Effector memory CD8-positive, alpha-beta T cell (primary cell): ENCODE results near the gene ZIM2.
"Not testable (repeated sequence)": the region's sequence is repeated elsewhere in the genome, so short reads cannot be mapped to it uniquely, and the experiment has no call there.

Experiments used
- ATAC-seq: fragments of 150-1000 bp; cut with Tn5 transposase; replicated peaks from 2 replicates; pipeline ENCODE4 v1.10.0; 2021; ENCODE audit warnings: mild to moderate bottlenecking, moderate library complexity
- DNase-seq, 3 experiments: peaks; one replicate each; pipeline ENCODE4 v3.0.0; 2021
- H3K27ac Mint-ChIP-seq, 2 donors: one replicate each; pipeline ENCODE4 v1.8.0; 2022; ENCODE audit warnings: mild to moderate bottlenecking in 2 of 2, mixed read lengths in 2 of 2, moderate library complexity in 2 of 2
- H3K27me3 Mint-ChIP-seq, 2 donors: one replicate each; pipeline ENCODE4 v1.8.0; 2022; ENCODE audit warnings: mixed read lengths in 2 of 2
- H3K36me3 Mint-ChIP-seq: one replicate; pipeline ENCODE4 v1.8.0; 2022; ENCODE audit warnings: mild to moderate bottlenecking, moderate library complexity, mixed read lengths; ENCODE audit not compliant: insufficient read depth
- H3K4me1 Mint-ChIP-seq, 2 donors: one replicate each; pipeline ENCODE4 v1.8.0; 2022; ENCODE audit warnings: low read depth in 2 of 2, mixed read lengths in 2 of 2
- H3K4me3 Mint-ChIP-seq, 2 donors: one replicate each; pipeline ENCODE4 v1.8.0; 2022; ENCODE audit warnings: mild to moderate bottlenecking in 2 of 2, mixed read lengths in 2 of 2, moderate library complexity in 2 of 2
- H3K9me3 Mint-ChIP-seq, 2 donors: one replicate each; pipeline ENCODE4 v1.8.0; 2022; ENCODE audit warnings: mixed read lengths in 2 of 2

ZIM2 gene

DNA sequence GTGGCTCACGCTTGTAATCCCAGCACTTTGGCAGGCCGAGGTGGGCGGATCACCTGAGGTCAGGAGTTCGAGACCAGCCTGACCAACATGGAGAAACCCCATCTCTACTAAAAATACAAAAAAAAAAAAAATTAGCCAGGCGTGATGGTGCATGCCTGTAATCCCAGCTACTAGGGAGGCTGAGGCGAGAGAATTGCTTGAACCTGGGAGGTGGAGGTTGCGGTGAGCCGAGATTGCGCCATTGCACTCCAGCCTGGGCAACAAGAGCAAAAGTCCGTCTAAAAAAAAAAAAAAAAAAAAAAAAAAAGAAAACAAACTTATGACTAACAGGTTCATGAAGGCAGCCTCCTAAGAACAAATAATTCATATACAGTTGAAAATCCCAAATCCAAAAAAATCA lies 19.9 kb upstream of the ZIM2 start:
- not testable (repeated sequence) for H3K36me3 Mint-ChIP-seq, H3K4me1 Mint-ChIP-seq, H3K4me3 Mint-ChIP-seq, H3K27me3 Mint-ChIP-seq, H3K27ac Mint-ChIP-seq, ATAC-seq, DNase-seq
- peaks cover 9 to 12% of the 10 kb centered on the region in 2 donors for H3K9me3 Mint-ChIP-seq

DNA sequence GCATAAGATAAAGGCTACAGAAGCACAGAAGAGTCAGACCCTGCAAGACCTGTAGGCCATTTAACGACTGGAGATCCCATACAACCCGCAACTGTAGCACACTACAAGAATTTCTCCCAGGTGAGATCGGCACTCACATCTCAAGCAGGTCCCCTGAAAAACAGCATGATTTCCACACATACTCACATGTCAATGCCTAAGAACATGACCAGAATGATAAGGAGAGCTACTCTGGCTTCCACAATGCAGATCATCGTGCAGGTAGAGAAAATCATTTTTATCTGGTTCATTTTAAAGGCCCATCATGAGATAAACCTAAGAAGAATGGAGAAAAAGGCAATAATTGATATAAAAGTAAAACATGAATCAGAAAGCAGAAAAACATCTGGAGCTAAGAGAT lies 17.5 kb upstream of the ZIM2 start:
- H3K27me3 Mint-ChIP-seq, result no peaks in the 10 kb centered on the region
- no peak for DNase-seq
- no peak overlapping the region for H3K4me3 Mint-ChIP-seq
- ATAC-seq, result no peak
- no peak overlapping the region for H3K27ac Mint-ChIP-seq
- no peaks in the 10 kb centered on the region for H3K4me1 Mint-ChIP-seq
- H3K36me3 Mint-ChIP-seq, result no peaks in the 10 kb centered on the region
- peaks cover 7 to 9% of the 10 kb centered on the region in 2 donors for H3K9me3 Mint-ChIP-seq

DNA sequence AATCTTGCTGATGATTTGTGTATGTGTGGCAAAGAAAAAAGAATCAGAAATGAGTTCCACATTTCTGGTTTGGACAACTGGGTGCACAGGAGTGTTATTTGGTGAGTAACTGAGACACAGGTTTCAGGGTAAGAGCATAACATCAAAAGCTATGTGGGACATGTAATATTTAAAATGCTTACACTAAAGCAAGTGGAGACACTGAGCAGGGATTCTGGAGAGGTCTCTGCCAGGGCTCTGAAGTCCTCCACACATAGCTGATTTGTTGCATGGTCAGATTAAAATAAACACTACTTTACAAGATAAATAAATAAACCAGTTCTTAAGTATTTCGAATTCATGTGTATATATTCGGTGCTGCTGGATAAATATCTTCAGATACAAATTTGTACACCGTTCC lies 16.3 kb upstream of the ZIM2 start:
- no peak overlapping the region for H3K4me3 Mint-ChIP-seq
- H3K4me1 Mint-ChIP-seq, result no peaks in the 10 kb centered on the region
- no peaks in the 10 kb centered on the region for H3K36me3 Mint-ChIP-seq
- H3K27me3 Mint-ChIP-seq, result no peaks in the 10 kb centered on the region
- peaks cover 7 to 9% of the 10 kb centered on the region in 2 donors for H3K9me3 Mint-ChIP-seq
- ATAC-seq, result no peak
- DNase-seq, result no peak
- no peak overlapping the region for H3K27ac Mint-ChIP-seq

DNA sequence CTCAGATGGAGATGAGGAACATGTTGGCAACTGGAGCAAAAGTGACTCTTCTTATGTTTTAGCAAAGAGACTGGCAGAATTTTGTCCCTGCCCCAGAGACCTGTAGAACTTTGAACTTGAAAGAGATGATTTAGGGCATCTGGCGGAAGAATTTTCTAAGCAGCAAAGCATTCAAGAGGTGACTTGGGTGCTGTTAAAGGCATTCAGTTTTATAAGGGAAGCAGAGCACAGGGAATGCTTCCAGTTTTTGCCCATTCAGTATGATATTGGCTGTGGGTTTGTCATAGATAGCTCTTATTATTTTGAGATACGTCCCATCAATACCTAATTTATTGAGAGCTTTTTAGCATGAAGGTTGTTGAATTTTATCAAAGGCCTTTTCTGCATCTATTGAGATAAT lies 11.8 kb upstream of the ZIM2 start:
- not testable (repeated sequence) for H3K4me3 Mint-ChIP-seq, ATAC-seq, DNase-seq, H3K4me1 Mint-ChIP-seq, H3K27me3 Mint-ChIP-seq, H3K36me3 Mint-ChIP-seq, H3K27ac Mint-ChIP-seq
- H3K9me3 Mint-ChIP-seq, result peaks cover 8 to 19% of the 10 kb centered on the region in 2 donors

DNA sequence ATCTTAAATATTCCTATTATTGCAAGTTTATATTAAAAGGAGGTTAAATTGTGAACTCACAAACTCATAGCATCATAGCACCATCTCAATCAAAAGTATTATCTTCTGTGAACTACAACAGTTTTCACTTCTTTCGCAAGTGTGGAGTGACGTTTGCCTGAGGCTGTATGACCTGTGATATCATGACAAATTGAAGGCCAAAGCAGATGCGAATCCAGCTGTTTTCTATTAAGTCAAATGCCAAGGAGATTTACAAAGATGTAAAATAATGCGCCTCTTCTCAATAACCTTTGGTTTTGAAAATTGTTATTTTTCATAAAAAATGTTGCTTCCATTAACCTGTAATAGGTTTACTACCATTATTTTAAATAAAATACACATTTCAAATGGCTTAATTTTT lies 7.6 kb upstream of the ZIM2 start:
- no peaks in the 10 kb centered on the region for H3K36me3 Mint-ChIP-seq
- no peak for ATAC-seq
- no peaks in the 10 kb centered on the region for H3K27me3 Mint-ChIP-seq
- H3K4me1 Mint-ChIP-seq, result no peaks in the 10 kb centered on the region
- DNase-seq, result no peak
- no peak overlapping the region for H3K4me3 Mint-ChIP-seq
- peaks cover 4 to 19% of the 10 kb centered on the region in 2 donors for H3K9me3 Mint-ChIP-seq
- no peak overlapping the region for H3K27ac Mint-ChIP-seq

DNA sequence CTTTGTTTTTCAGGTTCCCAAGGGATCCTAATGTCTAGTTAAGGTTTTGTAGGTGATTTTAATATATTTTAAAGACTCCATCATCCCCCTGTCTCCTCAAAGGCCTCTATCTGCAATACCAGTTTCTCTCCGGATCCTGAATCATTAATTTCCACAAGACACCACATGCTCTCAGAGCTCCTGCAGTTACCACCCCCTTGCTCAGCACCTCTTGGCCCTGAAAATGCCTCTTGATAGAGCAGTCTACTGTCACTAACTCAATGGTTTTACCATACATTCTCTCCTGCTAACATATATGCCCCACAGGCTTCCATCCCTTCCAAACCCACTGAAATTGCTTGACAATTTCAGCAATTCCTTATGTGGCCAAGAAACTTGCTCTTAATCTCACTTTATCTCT lies 1.9 kb upstream of the ZIM2 start:
- Mint-ChIP-seq H3K27ac (no peak overlapping the region), H3K27me3 (peaks cover 7 to 15% of the 10 kb centered on the region in 2 donors), H3K4me3 (no peak overlapping the region), H3K9me3 (peaks cover 6 to 11% of the 10 kb centered on the region in 2 donors), H3K36me3 (no peaks in the 10 kb centered on the region), H3K4me1 (peaks cover 0 to 4% of the 10 kb centered on the region in 2 donors)
- DNase-seq, result no peak
- no peak for ATAC-seq

DNA sequence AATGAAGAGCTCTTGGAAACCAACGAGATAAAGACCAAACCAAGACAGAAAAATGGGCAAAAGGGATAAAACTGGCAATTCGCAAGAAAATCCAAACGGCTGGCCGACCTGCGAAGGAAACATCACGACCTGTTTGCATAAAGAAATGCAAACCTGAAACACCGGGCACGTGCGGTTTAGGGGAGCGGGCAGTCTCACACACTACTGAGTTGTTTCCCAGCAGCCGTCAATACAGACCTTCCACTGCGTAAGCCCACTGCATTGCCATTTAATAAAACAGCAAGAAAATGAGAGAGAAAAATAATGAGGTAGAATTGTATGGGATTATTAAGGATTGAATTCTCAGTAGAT lies 642 bp upstream of the ZIM2 start:
- Mint-ChIP-seq H3K27ac (no peak overlapping the region), H3K4me1 (peaks cover 0 to 4% of the 10 kb centered on the region in 2 donors), H3K9me3 (peaks cover 10 to 14% of the 10 kb centered on the region in 2 donors), H3K36me3 (no peaks in the 10 kb centered on the region), H3K4me3 (no peak overlapping the region), H3K27me3 (peaks cover 10 to 18% of the 10 kb centered on the region in 2 donors)
- ATAC-seq (no peak), DNase-seq (no peak)

DNA sequence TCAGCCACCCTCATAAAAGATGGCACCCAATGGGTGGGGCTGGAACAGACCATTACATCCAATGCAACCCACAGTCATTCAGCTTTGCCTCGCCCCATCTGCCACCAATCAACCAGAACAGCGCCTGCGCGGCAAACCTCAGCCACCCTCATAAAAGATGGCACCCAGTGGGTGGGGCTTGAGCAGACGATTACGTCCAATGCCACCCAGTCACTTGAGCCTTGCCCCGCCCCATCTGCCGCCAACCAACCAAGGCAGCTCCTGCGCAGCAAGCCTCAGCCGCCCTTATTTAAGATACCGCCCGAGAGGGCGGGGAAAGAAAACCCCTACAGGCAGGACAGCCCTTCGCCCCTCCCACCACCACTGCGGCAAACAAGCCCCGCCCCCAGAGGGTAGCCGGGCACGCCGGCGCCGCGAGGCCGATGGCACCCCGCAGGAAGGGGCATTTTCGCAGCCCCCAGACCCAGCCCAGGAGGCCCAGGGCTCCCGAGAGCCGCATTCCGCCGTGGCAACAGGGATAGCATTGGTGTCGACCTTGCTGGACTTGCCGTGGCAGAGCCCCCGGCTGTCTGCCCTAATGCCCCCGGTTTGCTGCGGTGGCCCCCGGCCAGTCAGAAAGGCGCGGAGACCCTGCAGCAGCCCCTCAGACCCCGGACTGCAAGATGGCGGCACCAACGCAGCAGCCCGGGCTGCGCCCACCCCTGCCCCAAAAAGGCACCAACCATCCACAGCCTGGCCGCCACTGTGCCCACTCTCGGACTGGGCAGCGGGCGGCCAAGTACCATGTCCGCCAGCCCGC lies 675 bp downstream of the ZIM2 start:
- H3K27ac Mint-ChIP-seq, result no peak overlapping the region
- H3K36me3 Mint-ChIP-seq, result no peaks in the 10 kb centered on the region
- H3K27me3 Mint-ChIP-seq, result peaks cover 10 to 18% of the 10 kb centered on the region in 2 donors
- peaks cover 0 to 4% of the 10 kb centered on the region in 2 donors for H3K4me1 Mint-ChIP-seq
- no peak overlapping the region for H3K4me3 Mint-ChIP-seq
- peaks cover 19 to 24% of the 10 kb centered on the region in 2 donors for H3K9me3 Mint-ChIP-seq
- DNase-seq (no peak), ATAC-seq (peak; percentile 17)

DNA sequence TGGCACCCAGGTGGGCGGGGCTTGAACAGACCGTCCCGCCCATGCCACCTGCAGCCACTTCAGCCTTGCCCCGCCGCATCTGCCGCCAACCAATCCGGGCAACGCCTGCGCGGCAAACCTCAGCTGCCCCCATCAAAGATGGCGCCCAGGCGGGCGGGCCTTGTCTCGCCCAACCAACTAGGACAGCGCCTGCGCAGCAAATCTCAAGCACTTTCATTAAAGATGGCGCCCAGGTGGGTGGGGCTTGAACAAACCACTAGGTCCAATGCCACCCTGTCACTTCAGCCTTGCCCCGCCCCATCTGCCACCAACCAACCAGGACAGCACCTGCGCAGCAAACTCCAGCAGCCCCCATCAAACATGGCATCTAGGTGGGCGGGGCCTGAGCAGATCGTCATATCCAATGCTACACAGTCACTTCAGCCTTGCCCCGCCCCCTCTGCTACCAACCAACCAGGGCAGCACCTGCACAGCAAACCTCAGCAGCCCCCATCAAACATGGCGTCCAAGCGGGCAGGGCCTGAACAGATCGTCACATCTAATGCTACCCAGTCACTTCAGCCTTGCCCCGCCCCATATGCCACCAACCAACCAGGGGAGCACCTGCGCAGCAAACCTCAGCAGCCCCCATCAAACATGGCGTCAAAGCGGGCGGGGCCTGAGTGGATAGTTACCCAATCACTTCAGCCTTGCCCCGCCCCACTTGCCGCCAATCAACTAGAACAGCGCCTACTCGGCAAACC lies 1.4 kb downstream of the ZIM2 start:
- Mint-ChIP-seq H3K4me1 (peaks cover 0 to 4% of the 10 kb centered on the region in 2 donors), H3K9me3 (peaks cover 21 to 30% of the 10 kb centered on the region in 2 donors), H3K36me3 (no peaks in the 10 kb centered on the region), H3K4me3 (no peak overlapping the region), H3K27ac (no peak overlapping the region), H3K27me3 (peaks cover 10 to 18% of the 10 kb centered on the region in 2 donors)
- DNase-seq, result no peak
- ATAC-seq, result peak; percentile 49

DNA sequence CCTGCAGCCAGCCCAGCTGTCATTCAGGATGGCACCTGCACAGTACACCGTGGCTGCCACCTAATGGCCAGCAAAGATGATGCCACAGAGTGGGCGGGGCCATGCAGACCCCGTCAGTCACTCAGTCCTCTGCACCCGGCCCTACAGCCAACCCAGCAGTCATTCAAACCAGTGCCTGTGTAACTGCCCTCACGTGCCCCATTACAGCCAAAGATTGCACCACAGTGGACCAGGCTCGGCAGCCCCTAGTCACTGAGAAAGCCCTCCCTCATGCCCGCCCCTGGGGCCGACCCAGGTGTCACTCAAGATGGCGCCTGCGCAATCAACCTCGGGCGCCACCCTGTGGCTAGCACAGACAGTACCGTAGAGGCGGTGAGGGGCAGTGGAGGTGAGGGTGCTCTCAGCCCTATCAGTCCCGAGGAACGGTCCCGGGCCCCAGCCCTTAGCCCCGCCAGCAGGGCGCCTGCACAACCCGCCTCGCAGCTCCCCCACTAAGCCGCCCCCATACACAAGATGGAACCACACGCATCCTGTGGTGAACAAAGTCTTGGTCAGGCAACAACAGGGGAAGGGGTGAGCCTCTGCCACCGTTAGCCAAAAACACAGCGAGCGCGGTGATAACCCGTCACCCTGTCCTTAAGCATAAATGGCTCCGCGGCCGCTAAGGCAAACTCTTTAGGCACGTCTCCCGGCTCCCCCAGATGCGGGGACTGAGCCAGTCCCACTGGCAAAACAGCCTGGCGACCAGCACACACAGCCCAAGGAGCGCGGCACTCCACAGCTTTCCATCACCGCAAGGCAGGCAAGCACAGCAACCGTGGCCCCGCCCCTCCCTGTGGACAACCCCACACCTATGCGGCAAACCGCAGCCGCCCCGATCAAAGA lies 2.3 kb downstream of the ZIM2 start:
- Mint-ChIP-seq H3K27ac (no peak overlapping the region), H3K4me3 (no peak overlapping the region), H3K27me3 (peaks cover 10 to 18% of the 10 kb centered on the region in 2 donors), H3K9me3 (peaks cover 21 to 30% of the 10 kb centered on the region in 2 donors), H3K4me1 (peaks cover 0 to 4% of the 10 kb centered on the region in 2 donors), H3K36me3 (no peaks in the 10 kb centered on the region)
- DNase-seq, result no peak
- no peak for ATAC-seq

DNA sequence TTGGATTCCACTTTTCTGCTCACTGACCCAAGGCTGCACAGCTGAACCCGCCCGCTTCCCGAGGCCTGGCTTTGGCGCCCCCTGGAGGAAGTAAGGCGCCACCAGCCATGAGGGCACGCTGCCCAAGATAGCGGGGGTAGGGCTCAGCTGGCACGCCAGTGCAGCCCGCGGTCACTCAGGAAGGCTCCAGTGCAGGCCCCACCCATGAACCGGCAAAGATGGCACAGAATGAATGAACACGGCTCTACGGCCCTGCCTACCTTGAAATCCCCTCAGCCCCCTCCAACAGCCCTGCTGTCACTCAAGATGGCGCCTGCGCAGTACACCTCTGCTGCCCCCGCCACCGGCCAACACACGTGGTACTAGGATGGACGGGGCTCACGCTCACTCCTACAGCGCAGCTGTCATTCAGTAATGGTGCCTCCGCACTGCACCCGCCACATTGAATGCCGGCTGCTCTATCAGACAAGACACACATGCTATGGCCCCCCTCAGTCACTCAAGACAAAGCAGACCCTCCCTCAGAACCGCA lies 3.0 kb downstream of the ZIM2 start:
- Mint-ChIP-seq H3K4me1 (peaks cover 0 to 4% of the 10 kb centered on the region in 2 donors), H3K4me3 (no peak overlapping the region), H3K27me3 (peaks cover 10 to 18% of the 10 kb centered on the region in 2 donors), H3K36me3 (no peaks in the 10 kb centered on the region), H3K27ac (no peak overlapping the region), H3K9me3 (peaks cover 21 to 30% of the 10 kb centered on the region in 2 donors)
- no peak for DNase-seq
- no peak for ATAC-seq

DNA sequence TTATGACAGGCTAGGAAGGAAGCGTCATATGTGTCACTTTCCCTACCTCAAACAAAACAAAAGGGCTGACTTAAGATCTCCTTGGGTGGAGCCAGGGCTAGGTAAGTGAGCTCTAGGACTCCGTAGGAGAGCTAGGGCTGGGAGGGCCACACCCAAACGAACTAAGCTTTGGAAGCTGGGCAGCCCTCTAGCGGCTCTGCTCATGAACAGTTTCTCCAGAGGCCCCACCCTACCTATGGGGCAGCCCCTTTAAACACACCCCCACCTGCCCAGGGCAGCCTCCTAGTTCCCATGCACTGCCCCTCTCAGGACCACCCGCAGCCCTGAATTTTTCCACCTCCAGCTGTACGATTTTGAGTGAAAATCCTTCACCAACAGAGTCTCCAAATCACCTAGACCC lies 3.5 kb downstream of the ZIM2 start:
- H3K27me3 Mint-ChIP-seq, result peaks cover 10 to 18% of the 10 kb centered on the region in 2 donors
- no peak for ATAC-seq
- no peaks in the 10 kb centered on the region for H3K36me3 Mint-ChIP-seq
- no peak overlapping the region for H3K4me3 Mint-ChIP-seq
- H3K27ac Mint-ChIP-seq, result no peak overlapping the region
- H3K4me1 Mint-ChIP-seq, result peaks cover 0 to 4% of the 10 kb centered on the region in 2 donors
- peaks cover 21 to 30% of the 10 kb centered on the region in 2 donors for H3K9me3 Mint-ChIP-seq
- DNase-seq, result no peak

DNA sequence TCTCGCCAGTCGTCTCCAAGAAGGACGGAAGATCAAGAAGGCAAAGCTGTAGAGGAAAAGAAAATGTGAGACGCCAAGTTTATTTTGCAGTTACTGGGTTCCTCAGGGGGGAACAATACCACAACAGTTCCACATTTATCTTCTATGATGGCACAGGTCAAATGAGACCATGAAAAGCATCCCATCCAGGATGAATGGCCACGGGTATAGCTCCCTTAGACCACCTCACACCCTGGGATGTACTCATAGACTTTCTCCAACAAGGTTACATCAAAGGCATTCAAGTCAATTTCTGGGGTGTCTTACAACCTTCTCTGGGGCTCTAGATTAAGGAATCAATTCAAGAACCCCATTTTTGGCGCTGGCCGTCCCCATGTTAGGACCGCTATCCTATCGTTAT lies 4.5 kb downstream of the ZIM2 start:
- H3K4me3 Mint-ChIP-seq, result no peak overlapping the region
- H3K27me3 Mint-ChIP-seq, result peaks cover 10 to 12% of the 10 kb centered on the region in 2 donors
- peaks cover 0 to 4% of the 10 kb centered on the region in 2 donors for H3K4me1 Mint-ChIP-seq
- peaks cover 19 to 30% of the 10 kb centered on the region in 2 donors for H3K9me3 Mint-ChIP-seq
- no peaks in the 10 kb centered on the region for H3K36me3 Mint-ChIP-seq
- no peak overlapping the region for H3K27ac Mint-ChIP-seq
- no peak for ATAC-seq
- no peak for DNase-seq
